ENCODE data around the gene NPPB.
"Not testable (repeated sequence)": the region's sequence is repeated elsewhere in the genome, so short reads cannot be mapped to it uniquely, and the experiment has no call there.

The NPPB gene

DNA sequence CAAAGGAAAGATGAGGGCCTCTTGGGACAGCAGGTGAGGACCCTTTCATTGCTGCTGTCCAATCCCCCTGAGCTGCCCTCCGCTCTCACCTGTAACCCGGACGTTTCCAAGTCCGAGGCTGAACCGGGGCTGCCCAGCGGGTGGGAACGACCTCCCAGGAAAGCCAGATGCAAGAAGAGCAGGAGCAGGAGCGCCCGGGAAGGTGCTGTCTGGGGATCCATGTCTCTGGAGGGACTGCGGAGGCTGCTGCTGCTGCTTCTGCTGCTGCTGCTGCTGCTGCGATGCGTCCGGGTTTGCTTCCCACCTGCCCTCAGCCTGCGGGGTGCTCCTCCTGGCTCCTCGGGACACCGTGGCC lies at the start of gene NPPB:
Gene NPPB (minus strand): TSS at position 333 of the 355 bp plus-strand sequence. CDS start 112 bp downstream, at position 221.
- no peak for DNase-seq

DNA sequence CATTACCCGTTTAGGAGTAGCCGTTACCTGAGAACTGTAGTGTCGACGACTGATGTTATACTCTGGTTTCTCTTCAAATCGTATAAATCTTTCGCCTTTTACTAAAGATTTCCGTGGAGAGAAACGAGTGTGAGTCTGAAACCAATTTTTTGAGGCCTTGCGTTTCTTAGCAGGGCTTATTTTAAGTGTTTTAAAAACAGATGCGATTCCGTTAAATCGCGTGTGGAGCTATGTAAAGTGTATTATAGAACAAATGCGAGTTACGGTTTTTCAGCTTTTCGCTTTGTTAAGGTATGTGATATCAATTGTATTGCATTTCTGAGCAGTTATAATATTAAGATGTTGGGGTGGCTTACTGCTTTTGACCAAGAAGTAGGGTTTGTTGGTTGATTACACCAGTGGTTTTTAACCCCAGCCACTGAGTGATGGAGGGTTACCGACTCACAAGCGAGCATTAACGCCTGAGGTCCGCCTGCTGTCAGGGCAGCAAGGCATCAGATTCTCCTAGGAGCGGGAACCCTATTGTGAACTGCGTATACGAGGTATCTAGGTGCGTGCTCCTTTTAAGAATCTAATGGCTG lies 49.4 kb upstream of the NPPB start:
- peak; percentile 74 to 81 for DNase-seq

DNA sequence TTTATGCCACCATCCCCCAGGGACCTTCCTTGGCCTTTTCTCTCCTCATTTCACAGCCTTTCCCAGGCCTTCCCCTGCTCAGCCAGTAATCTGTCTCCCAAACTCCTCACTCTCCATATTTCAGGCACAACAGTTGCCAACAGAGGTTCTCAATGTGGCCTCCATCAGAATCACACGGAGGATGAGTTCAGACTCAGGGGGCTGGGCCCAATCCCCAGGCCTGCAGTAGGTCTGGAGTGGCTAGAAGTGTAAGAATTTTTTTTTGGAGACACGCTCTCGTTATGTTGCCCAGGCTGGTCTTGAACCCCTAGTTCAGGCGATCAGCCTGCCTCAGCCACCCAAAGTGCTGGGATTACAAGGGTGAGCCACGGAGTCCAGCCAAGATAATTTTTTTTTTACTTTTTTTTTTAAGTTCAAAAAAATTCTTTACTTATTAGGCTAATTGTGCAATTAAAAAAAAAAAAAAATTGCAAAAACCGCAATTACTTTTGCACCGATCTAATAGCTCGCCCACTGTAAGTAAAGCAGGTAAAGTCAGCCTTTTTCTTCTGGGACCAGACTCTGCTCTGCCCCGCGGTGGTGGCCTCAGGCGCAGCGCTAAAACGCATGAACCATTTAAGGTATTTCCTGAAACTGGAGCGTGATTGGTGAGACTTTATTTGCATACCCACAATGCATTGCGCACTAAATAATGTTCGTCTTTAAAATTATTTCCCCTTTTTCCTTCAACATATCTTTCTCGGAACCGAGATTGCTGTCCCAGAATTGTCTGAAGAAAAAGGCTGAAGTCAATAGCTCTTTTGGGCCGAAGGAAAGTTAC lies 48.7 kb upstream of the NPPB start:
- DNase-seq = peak; percentile 86 to 92

GRCh38 chr1:11906870-11907269 lies 48.1 kb upstream of the NPPB start:
- no peak for DNase-seq

GRCh38 chr1:11904978-11905377 lies 46.2 kb upstream of the NPPB start:
- no peak for DNase-seq

DNA sequence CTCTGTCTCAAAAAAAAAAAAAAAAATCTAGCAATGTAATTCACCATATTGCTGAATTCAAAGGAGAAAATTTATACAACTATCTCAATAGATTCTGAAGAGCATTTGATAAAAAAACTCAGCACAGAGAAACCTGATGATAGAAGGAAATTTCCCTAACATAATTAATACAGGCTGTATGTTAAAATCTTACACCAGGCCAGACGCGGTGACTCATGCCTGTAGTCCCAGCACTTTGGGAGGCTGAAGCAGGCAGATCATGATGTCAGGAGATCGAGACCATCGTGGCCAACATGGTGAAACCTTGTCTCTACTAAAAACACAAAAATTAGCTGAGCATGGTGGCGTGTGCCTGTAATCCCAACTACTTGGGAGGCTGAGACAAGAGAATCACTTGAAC lies 45.4 kb upstream of the NPPB start:
- not testable (repeated sequence) for DNase-seq

DNA sequence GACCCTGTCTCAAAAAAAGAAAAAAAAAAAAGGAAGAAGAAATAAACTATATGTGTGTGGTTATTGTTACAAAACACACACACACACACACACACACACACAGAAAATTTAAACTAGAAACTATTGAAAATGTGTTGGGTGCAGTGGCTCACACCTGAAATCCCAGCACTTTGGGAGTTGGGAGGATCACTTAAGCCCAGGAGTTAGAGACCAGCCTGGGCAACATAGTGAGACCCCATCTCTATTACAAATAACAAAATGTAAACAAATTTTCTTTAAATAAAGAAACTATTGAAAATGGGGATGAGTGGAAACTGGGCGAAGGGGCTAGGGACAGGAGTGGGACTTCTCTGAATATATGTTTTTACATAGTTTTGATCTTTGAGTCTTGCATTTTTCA lies 44.5 kb upstream of the NPPB start:
- DNase-seq = no peak

DNA sequence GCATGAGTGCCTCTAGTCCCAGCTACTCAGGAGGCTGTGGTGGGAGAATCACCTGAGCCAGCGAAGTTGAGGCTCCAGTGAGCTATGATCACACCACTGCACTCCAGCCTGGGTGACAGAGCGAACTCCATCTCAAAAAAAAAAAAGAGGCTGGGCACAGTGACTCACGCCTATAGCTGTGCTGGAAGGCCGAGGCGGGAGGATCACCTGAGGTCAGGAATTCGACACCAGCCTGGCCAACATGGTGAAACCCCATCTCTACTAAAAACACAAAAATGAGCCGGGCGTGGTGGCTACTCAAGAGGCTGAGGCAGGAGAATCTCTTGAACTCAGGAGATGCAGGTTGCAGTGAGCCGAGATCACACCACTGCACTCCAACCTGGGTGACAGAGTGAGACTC lies 42.7 kb upstream of the NPPB start:
- not testable (repeated sequence) for DNase-seq

GRCh38 chr1:11898831-11899467 lies 40.2 kb upstream of the NPPB start:
- DNase-seq = no peak

DNA sequence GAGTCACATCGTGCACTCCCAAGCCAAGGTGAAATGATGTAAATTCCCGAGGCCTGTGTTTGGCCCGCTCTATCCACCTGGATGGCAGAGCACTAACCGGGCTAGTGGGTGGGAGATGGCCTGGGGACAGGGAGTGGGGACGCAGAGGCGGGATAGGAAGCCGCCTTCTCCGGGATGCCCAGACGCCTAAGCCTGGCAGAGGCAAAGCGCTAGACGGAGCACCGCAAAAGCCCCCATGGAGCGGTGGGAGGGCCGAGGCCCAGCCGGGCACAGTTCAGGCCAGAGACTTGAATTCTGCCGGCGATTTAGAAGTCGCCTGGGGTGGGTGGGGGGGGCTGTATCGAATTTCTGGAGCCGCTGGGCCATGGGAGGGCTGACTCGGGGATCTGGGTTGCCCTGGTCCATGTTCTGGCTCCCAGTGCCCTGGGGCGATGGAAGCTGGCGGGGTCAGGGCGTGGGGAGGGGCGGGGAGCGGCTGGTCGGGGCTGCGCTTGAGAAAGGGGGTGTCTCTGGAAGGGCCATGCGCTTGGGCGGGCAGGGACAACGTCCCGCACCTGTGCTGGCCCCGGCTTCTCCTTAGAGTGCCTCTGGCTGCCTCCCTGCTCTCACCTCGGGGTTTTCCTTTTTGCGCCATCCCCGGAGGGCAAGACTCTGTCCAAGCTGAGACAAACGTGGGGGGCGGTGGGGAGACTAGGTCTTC lies 39.5 kb upstream of the NPPB start:
- no peak for DNase-seq

- not testable (repeated sequence) for DNase-seq
Observed at GRCh38 chr1:11894501-11894900, 35.8 kb upstream of the NPPB start.

GRCh38 chr1:11893907-11894251 lies 35.1 kb upstream of the NPPB start:
- peak in 1 of 2 experiments; percentile 30 for DNase-seq

GRCh38 chr1:11891433-11892186 lies 32.9 kb upstream of the NPPB start:
- no peak for DNase-seq

GRCh38 chr1:11888877-11889208 lies 30.1 kb upstream of the NPPB start:
- no peak for DNase-seq

DNA sequence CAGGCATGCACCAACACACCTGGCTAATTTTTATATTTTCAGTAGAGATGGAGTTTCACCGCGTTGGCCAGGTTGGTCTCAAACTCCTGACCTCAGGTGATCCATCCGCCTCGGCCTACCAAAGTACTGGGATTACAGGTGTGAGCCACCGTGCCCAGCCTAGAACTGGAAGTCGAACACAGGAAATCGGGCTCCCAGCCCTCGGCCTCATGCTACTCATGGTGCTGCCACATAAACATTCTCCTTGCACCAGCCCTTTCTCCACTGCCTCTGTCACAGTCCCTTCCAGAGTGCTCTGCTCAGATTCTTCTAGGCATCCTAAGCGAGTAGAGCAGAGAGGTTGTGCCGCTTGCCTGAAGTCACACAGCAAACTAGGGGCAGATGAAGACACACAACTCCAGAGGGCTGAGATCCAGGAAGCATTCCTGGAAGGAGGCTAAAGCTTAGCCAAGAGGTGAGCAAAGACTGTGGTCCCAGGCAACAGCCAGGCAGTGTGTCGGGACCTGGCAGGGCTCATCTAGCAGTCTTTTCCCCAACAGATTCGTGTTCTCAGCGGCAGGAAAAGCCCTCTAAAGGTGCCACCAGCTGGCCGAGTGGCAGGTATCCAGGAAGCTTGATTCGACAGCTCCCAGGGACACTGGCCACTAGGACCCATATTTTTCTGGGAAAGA lies 29.6 kb upstream of the NPPB start:
- no peak for DNase-seq

- DNase-seq = no peak
Observed at GRCh38 chr1:11887666-11888007, 28.9 kb upstream of the NPPB start.

DNA sequence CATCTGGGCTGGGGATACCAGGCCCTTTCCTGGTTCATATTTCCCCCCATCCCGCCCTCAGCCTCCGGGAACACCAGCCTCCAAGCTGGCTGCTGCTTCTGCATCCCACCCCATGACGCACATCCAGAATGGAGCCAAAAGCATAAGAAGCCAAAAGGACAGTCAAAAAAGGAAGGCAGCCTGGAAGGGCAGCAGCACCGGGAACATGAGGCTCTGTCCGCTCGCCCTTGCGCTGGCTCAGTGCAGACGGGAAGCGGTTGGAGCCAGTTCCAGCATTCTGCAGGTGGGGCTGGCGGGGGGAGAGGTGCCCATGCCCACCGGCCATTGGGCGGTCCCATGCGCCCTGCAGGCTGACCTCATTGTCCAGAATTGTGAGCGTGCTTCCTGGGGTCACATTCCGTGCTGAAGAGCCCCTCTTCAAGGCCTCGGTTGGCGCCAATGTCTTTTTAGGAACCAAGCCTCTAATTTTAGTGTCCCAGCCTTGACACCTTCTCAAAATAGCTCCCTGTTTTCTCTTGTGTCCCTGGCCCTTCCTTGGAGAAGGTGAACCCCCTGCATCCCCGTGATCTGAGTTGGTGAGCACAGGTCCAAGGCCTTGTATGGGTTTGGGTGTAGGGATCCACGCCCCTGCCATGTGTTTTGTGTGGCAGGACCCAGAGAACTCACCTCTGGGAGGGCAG lies 28.4 kb upstream of the NPPB start:
- no peak for DNase-seq

- DNase-seq = no peak
Observed at GRCh38 chr1:11885916-11886315, 27.2 kb upstream of the NPPB start.

- DNase-seq = no peak
Observed at GRCh38 chr1:11882814-11883538, 24.2 kb upstream of the NPPB start.

GRCh38 chr1:11881749-11882441 lies 23.1 kb upstream of the NPPB start:
- no peak for DNase-seq

Measured in NCI-H187 (cell line).